ENCODE measurements around the gene EXOSC10.
"Not testable (repeated sequence)": the region's sequence is repeated elsewhere in the genome, so short reads cannot be mapped to it uniquely, and the experiment has no call there.

EXOSC10 gene

DNA sequence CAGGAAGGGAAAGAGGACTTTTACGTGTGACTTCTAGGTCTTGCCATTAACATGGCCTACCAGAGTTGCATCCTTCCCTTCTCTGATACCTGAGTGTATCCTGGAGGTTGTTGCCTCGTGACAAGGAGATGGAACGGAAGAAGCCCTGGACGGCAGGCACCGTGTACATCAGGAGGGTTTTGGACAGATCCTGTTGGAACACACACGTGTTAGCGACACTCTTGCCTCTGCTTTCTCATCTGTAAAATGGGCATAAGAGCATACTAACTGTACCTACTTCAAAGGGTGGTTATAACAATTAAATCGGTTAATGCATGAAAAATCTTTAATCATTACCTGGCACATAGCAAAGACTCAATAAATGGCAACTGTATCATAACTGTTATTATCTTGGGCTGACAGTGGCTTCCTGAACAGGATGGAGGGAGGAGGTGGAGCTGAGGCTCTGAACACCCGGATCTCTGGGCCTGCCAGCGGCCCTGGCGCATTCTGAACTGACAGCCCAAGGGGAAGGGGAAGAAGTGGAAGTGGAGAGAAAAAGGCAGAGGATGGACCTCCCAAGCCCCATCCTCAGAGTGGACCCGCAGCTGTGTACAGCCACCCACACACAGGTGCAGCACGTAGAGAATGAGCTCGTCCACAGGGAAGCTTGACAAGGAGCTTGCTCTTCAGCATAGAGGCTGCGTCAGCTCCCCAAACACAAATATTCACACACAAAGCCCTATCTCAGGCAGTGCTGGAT, 30.2 kb upstream of the EXOSC10 start:
- Mint-ChIP-seq H3K9me3 (ENCODE audit: low read depth) (no peaks in the 10 kb centered on the region), H3K27ac (no peak overlapping the region), H3K4me1 (ENCODE audit: low read depth) (no peaks in the 10 kb centered on the region), H3K27me3 (no peaks in the 10 kb centered on the region), H3K36me3 (peaks cover 16% of the 10 kb centered on the region), H3K4me3 (no peak overlapping the region)

DNA sequence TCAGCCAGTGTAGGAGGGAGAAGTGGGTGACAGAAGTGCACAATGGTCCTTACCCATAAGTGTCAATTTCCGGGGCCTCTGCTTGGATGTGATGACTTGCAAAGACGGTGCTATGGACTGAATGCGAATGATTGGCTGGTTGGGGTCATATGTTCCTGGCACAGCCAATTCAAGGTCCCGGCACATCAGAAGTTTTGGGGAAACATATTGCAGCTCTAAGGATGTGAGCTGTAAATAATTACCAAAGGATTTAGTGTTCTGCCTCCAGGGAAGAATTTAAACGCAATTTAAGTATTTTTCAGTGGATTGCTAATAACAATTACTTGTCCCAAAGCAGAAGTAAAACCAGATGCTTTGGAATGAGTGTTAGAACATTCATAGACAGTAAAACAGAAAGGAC, 26.9 kb upstream of the EXOSC10 start:
- H3K36me3 Mint-ChIP-seq: peaks cover 13% of the 10 kb centered on the region
- no peaks in the 10 kb centered on the region for H3K9me3 Mint-ChIP-seq (ENCODE audit: low read depth)
- no peak overlapping the region for H3K4me3 Mint-ChIP-seq
- no peaks in the 10 kb centered on the region for H3K4me1 Mint-ChIP-seq (ENCODE audit: low read depth)
- H3K27ac Mint-ChIP-seq: no peak overlapping the region
- H3K27me3 Mint-ChIP-seq: no peaks in the 10 kb centered on the region

DNA sequence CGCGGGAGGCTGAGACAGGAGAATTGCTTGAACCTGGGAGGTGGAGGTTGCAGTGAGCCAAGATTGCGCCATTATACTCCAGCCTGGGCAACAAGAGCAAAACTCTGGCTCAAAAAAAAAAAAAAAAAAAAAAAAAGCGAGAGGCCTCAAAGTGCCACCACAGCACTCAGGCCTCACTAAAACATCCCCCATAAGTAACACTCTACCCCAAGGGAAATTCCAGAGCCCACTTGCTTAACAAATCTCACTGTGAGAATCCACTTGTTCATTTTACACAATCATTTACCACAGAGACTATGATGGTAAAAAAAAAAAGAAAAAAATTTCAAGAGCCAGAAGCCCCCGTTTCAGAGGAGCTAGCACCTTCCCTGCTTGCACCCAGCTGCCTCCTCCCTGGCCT, 26.3 kb upstream of the EXOSC10 start:
- H3K27me3 Mint-ChIP-seq: no peaks in the 10 kb centered on the region
- H3K4me3 Mint-ChIP-seq: no peak overlapping the region
- H3K9me3 Mint-ChIP-seq (ENCODE audit: low read depth): no peaks in the 10 kb centered on the region
- H3K4me1 Mint-ChIP-seq (ENCODE audit: low read depth): no peaks in the 10 kb centered on the region
- no peak overlapping the region for H3K27ac Mint-ChIP-seq
- peaks cover 13% of the 10 kb centered on the region for H3K36me3 Mint-ChIP-seq

DNA sequence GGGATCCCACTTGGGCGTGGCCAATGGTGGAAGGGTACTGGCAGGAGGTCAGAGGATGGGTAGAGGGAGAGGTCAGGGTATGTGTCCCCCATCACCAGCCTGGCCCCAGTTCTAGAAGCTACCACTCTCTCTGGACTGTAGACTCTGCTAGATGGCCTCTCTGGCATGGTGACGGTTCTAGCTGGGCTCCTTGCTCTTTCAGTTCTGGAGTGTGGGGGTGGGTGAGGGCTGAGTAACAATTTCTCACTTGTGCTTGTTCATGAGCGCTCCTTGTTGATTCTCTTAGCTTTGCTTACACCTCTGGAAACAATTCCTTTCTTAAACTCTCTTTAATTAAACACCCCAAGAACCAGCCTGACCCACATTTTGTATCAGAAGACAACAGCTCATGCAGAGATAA, 25.3 kb upstream of the EXOSC10 start:
- Mint-ChIP-seq H3K4me3 (no peak overlapping the region), H3K36me3 (peaks cover 13% of the 10 kb centered on the region), H3K27ac (no peak overlapping the region), H3K4me1 (ENCODE audit: low read depth) (no peaks in the 10 kb centered on the region), H3K27me3 (no peaks in the 10 kb centered on the region), H3K9me3 (ENCODE audit: low read depth) (no peaks in the 10 kb centered on the region)

DNA sequence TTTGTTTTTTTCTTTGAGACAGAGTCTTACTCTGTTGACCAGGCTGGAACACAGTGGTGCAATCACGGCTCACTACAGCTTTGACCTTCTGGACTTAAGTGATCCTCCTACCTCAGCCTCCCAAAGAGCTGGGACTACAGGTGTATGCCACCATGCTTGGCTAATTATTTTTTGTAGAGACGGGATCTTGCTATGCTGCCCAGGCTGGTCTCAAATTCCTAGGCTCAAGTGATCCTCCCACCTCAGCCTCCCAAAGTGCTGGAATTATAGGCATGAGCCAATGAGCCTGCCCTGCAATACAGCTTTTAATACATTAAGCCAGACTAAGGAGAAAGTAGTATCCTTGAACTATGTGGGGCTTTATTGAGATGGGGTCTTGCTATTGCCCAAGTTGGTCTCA, 16.6 kb upstream of the EXOSC10 start:
- Mint-ChIP-seq H3K27ac (no peak overlapping the region), H3K4me3 (no peak overlapping the region), H3K4me1 (ENCODE audit: low read depth) (no peaks in the 10 kb centered on the region), H3K36me3 (peaks cover 4% of the 10 kb centered on the region), H3K9me3 (ENCODE audit: low read depth) (no peaks in the 10 kb centered on the region), H3K27me3 (no peaks in the 10 kb centered on the region)

DNA sequence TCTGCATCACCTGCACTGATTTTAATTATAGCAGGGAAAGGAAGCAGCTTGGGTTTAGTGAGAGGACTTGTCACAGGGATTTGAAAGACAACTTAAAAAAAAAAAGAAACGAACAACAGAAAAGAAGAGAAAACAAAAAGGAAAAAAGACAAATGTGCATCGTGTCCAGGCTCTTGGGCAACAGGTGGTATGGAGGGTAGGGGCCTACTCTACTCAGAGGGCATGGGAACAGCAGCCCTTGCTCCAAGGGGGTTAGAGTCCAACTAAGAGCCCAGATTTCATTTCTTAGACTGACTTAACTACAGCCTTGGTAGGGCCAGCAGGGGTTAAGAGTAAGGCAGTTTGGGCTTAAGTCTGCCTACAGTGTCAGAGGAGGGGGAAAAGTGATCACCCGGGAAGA, 15.3 kb upstream of the EXOSC10 start:
- H3K27ac Mint-ChIP-seq: no peak overlapping the region
- H3K27me3 Mint-ChIP-seq: no peaks in the 10 kb centered on the region
- no peak overlapping the region for H3K4me3 Mint-ChIP-seq
- H3K9me3 Mint-ChIP-seq (ENCODE audit: low read depth): no peaks in the 10 kb centered on the region
- peaks cover 4% of the 10 kb centered on the region for H3K36me3 Mint-ChIP-seq
- no peaks in the 10 kb centered on the region for H3K4me1 Mint-ChIP-seq (ENCODE audit: low read depth)

DNA sequence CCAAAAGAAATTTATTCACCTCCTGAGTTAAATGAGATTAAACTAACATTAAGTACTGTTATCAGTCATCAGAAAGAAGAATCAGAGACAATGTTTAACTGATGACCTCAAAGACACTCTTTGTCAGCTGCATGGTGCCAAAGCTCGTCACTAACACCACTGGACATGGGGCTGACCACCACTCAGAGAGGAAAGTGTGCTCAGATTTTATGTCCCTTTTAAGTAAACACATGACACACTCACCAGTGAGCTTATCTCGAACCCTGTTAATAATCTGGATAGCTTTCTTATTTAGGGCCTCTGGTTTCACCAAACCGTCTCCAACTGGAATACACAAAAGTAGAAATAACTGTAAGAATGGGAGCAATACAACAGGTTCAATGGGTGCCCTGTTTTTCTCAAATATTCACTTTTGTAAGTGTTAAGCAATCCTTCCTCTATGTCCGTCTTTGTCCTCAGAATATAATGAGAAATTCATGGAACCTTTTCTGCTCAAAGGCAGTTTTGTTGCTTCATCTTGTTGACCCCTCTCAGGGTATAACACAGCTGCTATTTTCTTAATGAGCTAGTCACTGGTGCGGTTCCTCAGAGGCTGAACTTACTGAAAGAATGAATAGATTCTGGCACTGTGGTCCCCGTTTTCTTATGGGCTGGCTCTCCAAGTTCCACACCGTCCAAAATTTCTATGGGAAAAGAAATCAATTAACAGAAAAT, 9.5 kb upstream of the EXOSC10 start:
- H3K4me1 Mint-ChIP-seq (ENCODE audit: low read depth): no peaks in the 10 kb centered on the region
- H3K4me3 Mint-ChIP-seq: no peak overlapping the region
- H3K9me3 Mint-ChIP-seq (ENCODE audit: low read depth): no peaks in the 10 kb centered on the region
- H3K27ac Mint-ChIP-seq: no peak overlapping the region
- peaks cover 10% of the 10 kb centered on the region for H3K36me3 Mint-ChIP-seq
- H3K27me3 Mint-ChIP-seq: no peaks in the 10 kb centered on the region

DNA sequence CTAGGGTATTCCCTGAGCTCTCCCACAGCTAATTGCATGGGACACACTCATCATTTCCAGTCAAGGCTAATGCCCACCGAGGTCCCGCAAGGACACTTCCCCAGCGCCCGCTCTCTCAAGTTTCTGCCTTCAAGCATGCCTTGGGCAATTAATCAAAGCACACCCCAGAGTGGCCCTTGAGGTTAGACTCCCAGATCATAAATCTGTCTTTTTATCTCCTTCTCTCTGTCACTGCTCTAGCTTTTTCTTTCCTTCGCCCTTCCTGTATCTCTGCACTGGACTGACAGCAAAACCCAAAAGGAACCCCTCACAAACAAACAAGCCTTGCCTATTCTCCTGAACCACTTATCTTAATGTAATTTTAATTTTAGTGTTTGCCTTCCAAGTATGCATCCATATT, 7.9 kb upstream of the EXOSC10 start:
- no peaks in the 10 kb centered on the region for H3K27me3 Mint-ChIP-seq
- H3K4me1 Mint-ChIP-seq (ENCODE audit: low read depth): no peaks in the 10 kb centered on the region
- H3K9me3 Mint-ChIP-seq (ENCODE audit: low read depth): no peaks in the 10 kb centered on the region
- peaks cover 10% of the 10 kb centered on the region for H3K36me3 Mint-ChIP-seq
- H3K4me3 Mint-ChIP-seq: no peak overlapping the region
- H3K27ac Mint-ChIP-seq: no peak overlapping the region

DNA sequence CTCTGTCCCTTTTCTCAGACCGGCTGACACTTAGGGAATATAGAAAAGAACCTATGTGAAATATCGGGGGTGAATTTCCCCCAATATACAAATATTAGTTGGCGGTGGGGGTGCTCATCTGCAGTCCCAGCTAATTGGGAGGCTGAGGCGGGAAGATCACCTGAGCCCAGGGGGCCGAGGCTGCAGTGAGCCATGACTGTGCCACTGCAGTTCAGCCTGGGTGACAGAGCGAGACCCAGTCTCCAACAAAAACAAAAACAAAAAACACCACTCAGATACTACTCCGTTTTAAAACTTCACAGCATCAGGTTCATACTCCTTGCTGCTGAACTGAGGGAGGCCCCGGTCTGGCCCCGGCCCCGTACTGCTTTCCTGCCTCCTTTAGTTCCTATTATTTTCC, 5.9 kb upstream of the EXOSC10 start:
- Mint-ChIP-seq H3K36me3 (peaks cover 8% of the 10 kb centered on the region), H3K27me3 (no peaks in the 10 kb centered on the region), H3K27ac (no peak overlapping the region), H3K4me3 (no peak overlapping the region), H3K4me1 (ENCODE audit: low read depth) (no peaks in the 10 kb centered on the region), H3K9me3 (ENCODE audit: low read depth) (no peaks in the 10 kb centered on the region)

DNA sequence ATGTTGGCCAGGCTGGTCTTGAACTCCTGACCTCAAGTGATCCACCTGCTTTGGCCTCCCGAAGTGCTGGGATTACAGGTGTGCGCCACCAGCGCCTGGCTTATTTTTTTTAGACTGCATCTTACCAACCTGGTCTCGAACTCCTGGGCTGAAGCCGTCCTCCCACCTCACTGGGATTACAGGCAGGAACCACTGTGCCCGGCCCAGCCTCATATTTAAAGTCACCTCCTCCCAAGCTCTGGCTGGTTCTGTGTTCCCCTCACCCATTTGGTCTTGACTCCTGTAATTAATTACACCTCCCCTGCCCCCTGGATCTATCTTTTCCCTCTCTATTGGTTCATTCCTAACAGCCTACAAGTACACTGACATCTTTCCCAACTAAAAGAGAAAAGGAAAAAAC, 1.7 kb upstream of the EXOSC10 start:
- Mint-ChIP-seq H3K4me1 (ENCODE audit: low read depth) (peaks cover 14% of the 10 kb centered on the region), H3K4me3 (peak overlapping the region; percentile 28), H3K36me3 (peaks cover 2% of the 10 kb centered on the region), H3K27ac (no peak overlapping the region), H3K9me3 (ENCODE audit: low read depth) (no peaks in the 10 kb centered on the region), H3K27me3 (no peaks in the 10 kb centered on the region)

DNA sequence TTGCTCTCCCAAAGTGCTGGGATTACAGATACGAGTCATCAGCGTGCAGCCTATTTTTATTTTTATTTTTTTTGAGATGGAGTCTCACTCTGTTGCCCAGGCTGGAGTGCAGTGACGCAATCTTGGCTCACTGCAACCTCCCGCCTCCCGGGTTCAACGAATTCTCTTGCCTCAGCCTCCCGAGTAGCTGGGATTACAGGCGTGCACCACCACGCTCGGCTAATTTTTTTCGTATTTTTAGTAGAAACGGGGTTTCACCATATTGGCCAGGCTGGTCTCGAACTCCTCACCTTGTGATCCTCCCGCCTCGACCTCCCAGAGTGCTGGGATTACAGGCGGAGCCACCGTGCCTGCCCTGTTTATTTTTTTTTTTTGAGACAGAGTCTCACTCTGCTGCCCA, 1.1 kb upstream of the EXOSC10 start:
- H3K4me1 Mint-ChIP-seq (ENCODE audit: low read depth): peaks cover 14% of the 10 kb centered on the region
- H3K27me3 Mint-ChIP-seq; H3K36me3 Mint-ChIP-seq; H3K4me3 Mint-ChIP-seq; H3K27ac Mint-ChIP-seq; H3K9me3 Mint-ChIP-seq (ENCODE audit: low read depth): not testable (repeated sequence)

DNA sequence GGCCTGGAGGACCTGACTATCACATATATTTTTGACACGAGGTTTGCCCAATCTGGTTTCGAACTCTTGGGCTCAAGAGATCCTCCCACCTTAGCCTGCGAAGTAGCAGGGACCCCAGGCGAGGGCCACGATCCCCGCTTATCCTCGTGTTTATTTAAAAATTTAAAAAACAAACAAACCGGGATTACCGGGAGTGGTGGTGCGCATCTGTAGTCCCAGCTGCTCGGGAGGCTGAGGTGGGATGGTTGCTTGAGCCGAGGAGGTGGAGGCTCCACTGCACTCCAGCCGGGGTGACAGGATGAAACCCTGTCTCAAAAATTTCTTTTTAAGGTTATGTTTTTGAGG, 452 bp upstream of the EXOSC10 start:
- H3K27ac Mint-ChIP-seq: peak overlapping the region; percentile 95
- peak overlapping the region; percentile 97 for H3K4me3 Mint-ChIP-seq
- no peaks in the 10 kb centered on the region for H3K9me3 Mint-ChIP-seq (ENCODE audit: low read depth)
- H3K27me3 Mint-ChIP-seq: no peaks in the 10 kb centered on the region
- peaks cover 16% of the 10 kb centered on the region for H3K4me1 Mint-ChIP-seq (ENCODE audit: low read depth)
- H3K36me3 Mint-ChIP-seq: no peaks in the 10 kb centered on the region

DNA sequence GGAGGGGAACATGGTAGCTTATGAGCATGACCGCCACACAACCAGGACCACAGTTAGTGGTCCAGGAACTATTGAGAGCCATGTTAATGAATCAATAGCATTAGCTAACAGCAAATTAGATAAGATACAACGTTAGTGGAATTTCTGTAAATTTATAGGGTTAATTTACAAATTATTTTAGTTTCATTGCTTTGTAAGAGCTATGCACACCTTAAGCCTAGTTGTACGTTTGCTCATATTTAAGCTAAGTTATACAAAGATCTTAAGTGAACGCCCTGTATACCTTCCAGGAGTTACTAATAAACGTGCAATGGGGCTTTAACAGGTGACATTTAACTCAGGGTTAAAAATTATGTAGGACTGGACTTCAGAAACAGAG, 749 bp downstream of the EXOSC10 start:
- Mint-ChIP-seq H3K27ac (peak overlapping the region; percentile 95), H3K9me3 (ENCODE audit: low read depth) (no peaks in the 10 kb centered on the region), H3K4me1 (ENCODE audit: low read depth) (peaks cover 16% of the 10 kb centered on the region), H3K4me3 (peak overlapping the region; percentile 97), H3K27me3 (no peaks in the 10 kb centered on the region), H3K36me3 (no peaks in the 10 kb centered on the region)

DNA sequence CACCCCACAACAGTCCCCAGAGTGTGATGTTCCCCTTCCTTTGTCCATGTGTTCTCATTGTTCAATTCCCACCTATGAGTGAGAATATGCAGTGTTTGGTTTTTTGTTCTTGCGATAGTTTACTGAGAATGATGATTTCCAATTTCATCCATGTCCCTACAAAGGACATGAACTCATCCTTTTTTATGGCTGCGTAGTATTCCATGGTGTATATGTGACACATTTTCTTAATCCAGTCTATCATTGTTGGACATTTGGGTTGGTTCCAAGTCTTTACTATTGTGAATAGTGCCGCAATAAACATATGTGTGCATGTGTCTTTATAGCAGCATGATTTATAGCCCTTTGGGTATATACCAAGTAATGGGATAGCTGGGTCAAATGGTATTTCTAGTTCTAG, 15.9 kb downstream of the EXOSC10 start:
- H3K4me3 Mint-ChIP-seq; H3K9me3 Mint-ChIP-seq (ENCODE audit: low read depth); H3K27ac Mint-ChIP-seq; H3K4me1 Mint-ChIP-seq (ENCODE audit: low read depth); H3K27me3 Mint-ChIP-seq: not testable (repeated sequence)
- peaks cover 14% of the 10 kb centered on the region for H3K36me3 Mint-ChIP-seq

DNA sequence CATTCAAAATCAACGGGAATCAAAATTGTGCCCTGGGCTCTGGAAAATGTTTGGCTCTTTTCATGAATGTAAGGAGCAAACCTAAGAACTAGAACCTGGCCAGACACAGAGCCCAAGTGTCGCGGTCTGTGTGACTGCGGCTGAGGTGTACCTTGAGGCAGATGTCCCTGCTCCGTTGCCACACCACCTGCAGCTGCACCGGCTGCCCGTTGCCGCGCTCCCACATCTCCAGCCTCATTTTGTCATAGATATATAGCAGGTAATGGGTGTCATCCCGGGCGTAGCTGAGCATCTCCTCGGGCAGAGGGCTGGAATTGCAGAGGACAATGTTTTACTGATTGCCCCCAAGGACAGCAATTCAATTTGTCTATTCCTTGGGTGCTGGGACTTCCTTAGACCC, 18.7 kb downstream of the EXOSC10 start:
- Mint-ChIP-seq H3K4me3 (no peak overlapping the region), H3K27ac (no peak overlapping the region), H3K36me3 (peaks cover 6% of the 10 kb centered on the region), H3K27me3 (no peaks in the 10 kb centered on the region), H3K4me1 (ENCODE audit: low read depth) (no peaks in the 10 kb centered on the region), H3K9me3 (ENCODE audit: low read depth) (no peaks in the 10 kb centered on the region)

DNA sequence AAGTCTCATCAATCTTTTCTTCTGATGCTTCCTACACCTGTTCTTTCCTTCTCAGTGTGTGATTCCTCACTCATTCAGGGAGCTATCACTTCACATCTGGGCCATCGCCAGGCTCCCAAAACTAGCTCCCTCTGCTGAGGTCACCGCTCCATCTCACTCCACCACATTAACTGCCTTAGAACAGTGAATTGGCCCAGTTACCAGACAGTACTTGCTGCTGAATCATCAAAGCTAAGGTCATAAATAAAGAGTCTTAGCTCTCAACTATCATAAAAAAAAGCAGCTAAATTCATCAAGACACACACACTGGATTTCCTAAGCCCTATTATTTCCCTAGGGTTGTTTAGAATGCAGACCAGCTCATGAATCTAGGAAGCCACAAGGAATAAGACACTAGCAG, 21.0 kb downstream of the EXOSC10 start:
- Mint-ChIP-seq H3K4me1 (ENCODE audit: low read depth) (no peaks in the 10 kb centered on the region), H3K36me3 (peaks cover 3% of the 10 kb centered on the region), H3K4me3 (no peak overlapping the region), H3K27ac (no peak overlapping the region), H3K9me3 (ENCODE audit: low read depth) (no peaks in the 10 kb centered on the region), H3K27me3 (no peaks in the 10 kb centered on the region)

All from activated naive CD8-positive, alpha-beta T cell (primary cell).